GM12878 (cell line): ENCODE measurements around the gene RPL26. TPM values are rescaled to one million over a fixed set of nuclear protein-coding genes. Genes with fewer than 3 reads are reported as not detected.

Experiments
- ATAC-seq: fragments of 200-7000 bp; cut with Tn5 transposase; 3 replicates; pipeline ENCODE4 v1.9.1; 2020; ENCODE audit warnings: mild to moderate bottlenecking, moderate library complexity
- BruUV-seq: library from RNA; stranded (reverse); fragments of 400-500 nt; replicated peaks from 2 replicates; lab custom pipeline; 2021; lab: Mats Ljungman, UMichigan
- CTCF ChIA-PET: fragments of 300-600 bp; sonication (Branson Sonifier 250); formaldehyde crosslinking; extraction: SDS; loops from one replicate; lab custom pipeline; 2021; ENCODE audit warnings: inconsistent platforms; lab: Yijun Ruan, JAX
- POLR2A ChIA-PET: fragments of 350-600 bp; formaldehyde crosslinking; extraction: SDS; loops from one replicate; lab custom pipeline; 2021; ENCODE audit warnings: inconsistent platforms; lab: Charles Lee
- RAD21 ChIA-PET: fragments of 300-600 bp; sonication (Branson Sonifier 250); formaldehyde crosslinking; loops from one replicate; lab custom pipeline; 2023; ENCODE audit warnings: antibody characterized with exemption; ENCODE audit not compliant: unreplicated experiment; lab: Charles Lee
- SMC1A ChIA-PET: fragments of 300-600 bp; sonication (Branson Sonifier 250); formaldehyde crosslinking; loops from one replicate; lab custom pipeline; 2023; ENCODE audit not compliant: unreplicated experiment, uncharacterized antibody; lab: Charles Lee
- DNase-seq: peaks from one replicate; pipeline ENCODE4 v3.0.0-alpha.2; 2011; ENCODE audit warnings: low read depth, low spot score
- FAIRE-seq: peaks from 3 replicates; lab custom pipeline; 2011; peaks lifted over from hg19 to GRCh38; lab: Jason Lieb, UNC
- H2AFZ ChIP-seq: 2 replicates; pipeline ENCODE4 v1.6.0; 2011; ENCODE audit warnings: low read depth, low read length, control low read depth; ENCODE audit not compliant: control insufficient read depth
- H3K27ac ChIP-seq: 2 replicates; pipeline ENCODE4 v1.5.1; 2011; ENCODE audit warnings: control low read depth; ENCODE audit not compliant: control insufficient read depth, insufficient read depth
- H3K27me3 ChIP-seq, 2 experiments: replicated peaks in 1 of 2; 2 replicates each; pipeline versions ENCODE4 v1.6.0 to v1.6.1; 2011; ENCODE audit warnings: low read length in 1 of 2; ENCODE audit not compliant: control insufficient read depth in 2 of 2, insufficient read depth in 2 of 2
- H3K36me3 ChIP-seq, 2 experiments: 2 replicates each; pipeline ENCODE4 v1.5.1; 2011; ENCODE audit warnings: low read length in 1 of 2; ENCODE audit not compliant: control insufficient read depth in 2 of 2, insufficient read depth in 2 of 2
- H3K4me1 ChIP-seq: 2 replicates; pipeline ENCODE4 v1.6.1; 2011; ENCODE audit warnings: mild to moderate bottlenecking, low read length, moderate library complexity, mixed read lengths; ENCODE audit not compliant: control insufficient read depth, insufficient read depth
- H3K4me2 ChIP-seq: 2 replicates; pipeline ENCODE4 v1.6.0; 2011; ENCODE audit warnings: control low read depth; ENCODE audit not compliant: control insufficient read depth, insufficient read depth
- H3K4me3 ChIP-seq: fragments of 200-600 bp; sonication (generic); 2 replicates; pipeline ENCODE4 v1.5.1; 2016
- H3K79me2 ChIP-seq: 2 replicates; pipeline ENCODE4 v1.6.0; 2011; ENCODE audit warnings: low read length; ENCODE audit not compliant: control insufficient read depth, insufficient read depth
- H3K9ac ChIP-seq: 2 replicates; pipeline ENCODE4 v1.8.0; 2011; ENCODE audit warnings: low read length, control low read depth, mixed read lengths; ENCODE audit not compliant: control insufficient read depth, insufficient read depth
- H3K9me3 ChIP-seq: replicated peaks from 3 replicates; pipeline ENCODE4 v1.5.1; 2011; ENCODE audit warnings: mild to moderate bottlenecking, low read length; ENCODE audit not compliant: control insufficient read depth, insufficient read depth
- H4K20me1 ChIP-seq: 2 replicates; pipeline ENCODE4 v1.6.0; 2011; ENCODE audit not compliant: control insufficient read depth, insufficient read depth
- ATF7 ChIP-seq: fragments of 450-650 bp; IDR thresholded peaks from 2 replicates; pipeline ENCODE4 v1.6.1; 2016; ENCODE audit warnings: low read depth, mild to moderate bottlenecking
- CHD1 ChIP-seq: IDR thresholded peaks from 2 replicates; pipeline ENCODE4 v1.6.1; 2012; ENCODE audit warnings: low read depth, low read length, improper control_type of control experiment
- CREM ChIP-seq: IDR thresholded peaks from 2 replicates; pipeline ENCODE4 v1.6.1; 2014; ENCODE audit warnings: antibody characterized with exemption, low read depth
- HCFC1 ChIP-seq: fragments of 150-350 bp; IDR thresholded peaks from 2 replicates; pipeline ENCODE4 v1.6.1; 2014; ENCODE audit warnings: low read length
- NR2C2 ChIP-seq: IDR thresholded peaks from 2 replicates; pipeline ENCODE4 v1.6.1; 2011; ENCODE audit warnings: borderline replicate concordance, low read depth; ENCODE audit not compliant: control insufficient read depth, insufficient read length
- NRF1 ChIP-seq: conservative IDR thresholded peaks from 2 replicates; pipeline ENCODE4 v1.6.1; 2011; ENCODE audit warnings: mild to moderate bottlenecking, low read depth, low read length, improper control_type of control experiment
- POLR2A ChIP-seq: IDR thresholded peaks from 2 replicates; pipeline ENCODE4 v1.6.1; 2011; ENCODE audit warnings: low read depth, mild to moderate bottlenecking, low read length
- SIX5 ChIP-seq: IDR thresholded peaks from 2 replicates; pipeline ENCODE4 v1.6.1; 2011; ENCODE audit warnings: mild to moderate bottlenecking, low read depth, low read length, moderate library complexity; ENCODE audit not compliant: severe bottlenecking
- SMARCA5 ChIP-seq: fragments of 450-650 bp; IDR thresholded peaks from 2 replicates; pipeline ENCODE4 v1.6.1; 2017; ENCODE audit warnings: mild to moderate bottlenecking
- SUZ12 ChIP-seq: fragments of 200-600 bp; sonication (generic); IDR thresholded peaks from one replicate; pipeline ENCODE4 v1.6.1; 2018; ENCODE audit warnings: antibody characterized with exemption, mild to moderate bottlenecking; ENCODE audit not compliant: unreplicated experiment
- TBL1XR1 ChIP-seq: IDR thresholded peaks from 2 replicates; pipeline ENCODE4 v1.6.1; 2012; ENCODE audit warnings: low read depth, low read length, improper control_type of control experiment
- TCF12 ChIP-seq: IDR thresholded peaks from 2 replicates; pipeline ENCODE4 v1.6.1; 2011; ENCODE audit warnings: low read depth, mild to moderate bottlenecking, low read length
- ZNF384 ChIP-seq: IDR thresholded peaks from 2 replicates; pipeline ENCODE4 v1.6.1; 2012; ENCODE audit warnings: low read depth, mild to moderate bottlenecking, low read length, improper control_type of control experiment, borderline replicate concordance
- WGBS: methylation state at CpG from one replicate; pipeline ENCODE4 v1.1.6; 2016; ENCODE audit warnings: low lambda C conversion rate; ENCODE audit not compliant: insufficient replicate concordance, insufficient coverage; ENCODE audit errors: missing lambda C conversion rate; 5-methylcytosine and 5-hydroxymethylcytosine counted together
- in situ Hi-C: fragments of 300-500 bp; cut with MboI; formaldehyde crosslinking; loops from 9 replicates; pipeline ENCODE4 v1.14.3; 2018; ENCODE audit warnings: mixed read lengths
- intact Hi-C: fragments of 100-400 bp; cut with micrococcal nuclease; formaldehyde crosslinking; loops from one replicate; pipeline ENCODE4 v1.14.2; 2022; ENCODE audit not compliant: unreplicated experiment
- polyA plus RNA-seq, 11 experiments: library from polyadenylated mRNA; depleted of rRNA in 4 of 11; unstranded in 6 of 11; stranded (reverse) in 5 of 11; fragments of >200 nt; fragmentation: Nextera tagmentation in 4 of 11; fragmentation: Illumina TruSeq in 1 of 11; extraction: Ambion mirVana in 4 of 11; extraction: Trizol in 1 of 11; gene quantifications; 1 replicate in 1 of 11; 2 replicates in 10 of 11; pipeline versions ENCODE4 v1.2.1 to v1.2.3, GENCODE V29; 2011 to 2016; ENCODE audit warnings: inconsistent platforms in 2 of 11, missing spikeins in 2 of 11, low read depth in 1 of 11
- total RNA-seq, 4 experiments: library from RNA; depleted of rRNA in 3 of 4; stranded (reverse); fragments of >200 nt in 3 of 4; fragmentation: Illumina TruSeq in 1 of 4; extraction: Trizol in 1 of 4; gene quantifications; 2 replicates each; pipeline versions ENCODE4 v1.2.1 to v1.2.3, GENCODE V29; 2013 to 2021
- TF ChIP-seq, protein P1 (sequence below): IDR thresholded peaks from 2 replicates; pipeline ENCODE4 v1.6.1; 2011; ENCODE audit warnings: borderline replicate concordance, low read depth, mild to moderate bottlenecking, moderate library complexity, low read length; ENCODE audit not compliant: insufficient read depth, poor library complexity, severe bottlenecking
- TF ChIP-seq, protein P2 (sequence below): fragments of 450-650 bp; IDR thresholded peaks from 2 replicates; pipeline ENCODE4 v1.6.1; 2017; ENCODE audit warnings: mild to moderate bottlenecking, moderate library complexity
- TF ChIP-seq, protein P3 (sequence below): IDR thresholded peaks from 2 replicates; pipeline ENCODE4 v1.6.1; 2012; ENCODE audit warnings: low read depth, low read length, improper control_type of control experiment
- TF ChIP-seq, protein P4 (sequence below): IDR thresholded peaks from 2 replicates; pipeline ENCODE4 v1.6.1; 2012; ENCODE audit warnings: low read depth, low read length, improper control_type of control experiment
- TF ChIP-seq, protein P5 (sequence below): fragments of 450-650 bp; IDR thresholded peaks from 2 replicates; pipeline ENCODE4 v1.6.1; 2017; ENCODE audit warnings: borderline replicate concordance

RPL26 gene
- total and polyA plus RNA-seq, 10 of the 15 experiments (the other 5 are each of a cell fraction or from before 2014, with no cell fraction given) = 1,451 to 9,244 (median 4,326) TPM

DNA sequence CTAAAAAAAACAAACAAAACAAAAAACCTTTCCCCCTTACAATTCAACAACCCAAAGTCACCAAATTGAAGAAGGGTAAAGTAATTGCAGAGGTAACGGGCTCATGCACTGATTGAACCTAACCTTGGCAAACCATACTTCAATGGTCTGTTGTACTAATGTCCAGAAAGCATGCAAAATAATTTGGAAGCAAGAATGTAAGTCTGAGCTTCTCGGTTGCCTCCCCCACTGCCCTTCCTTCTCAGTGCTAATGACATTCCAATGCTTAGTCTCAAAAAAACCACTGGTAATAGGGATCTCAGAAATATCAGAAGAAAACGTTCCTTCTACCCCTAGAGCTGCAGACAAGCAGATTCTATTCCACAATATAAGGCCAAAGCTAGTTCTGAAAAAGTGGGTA lies 22.2 kb downstream of the RPL26 start:
- H3K4me2 ChIP-seq = no peak overlapping the region
- H3K79me2 ChIP-seq = no peaks in the 10 kb centered on the region
- H4K20me1 ChIP-seq = no peaks in the 10 kb centered on the region
- H2AFZ ChIP-seq = no peak overlapping the region
- no TSS peak for BruUV-seq
- ChIA-PET CTCF (interaction anchor here (1.1 kb wide), 1 partner anchor 22 kb away, joined by 3 read pairs; no protein-coding TSS in a partner anchor), SMC1A (interaction anchor here (1.2 kb wide), 1 partner anchor 19 kb away, joined by 3 read pairs; no protein-coding TSS in a partner anchor), RAD21 (no interaction called here), POLR2A (interaction anchor here (0.7 kb wide), 1 partner anchor 24 kb away, joined by 4 read pairs; no protein-coding TSS in a partner anchor)
- H3K36me3 ChIP-seq = no peaks in the 10 kb centered on the region
- H3K27me3 ChIP-seq = no peaks in the 10 kb centered on the region
- ATAC-seq (no peak), FAIRE-seq (no peak), DNase-seq (no peak)
- in situ Hi-C loops = no loop called here
- H3K9ac ChIP-seq = no peak overlapping the region
- TF ChIP-seq, protein P1, sequence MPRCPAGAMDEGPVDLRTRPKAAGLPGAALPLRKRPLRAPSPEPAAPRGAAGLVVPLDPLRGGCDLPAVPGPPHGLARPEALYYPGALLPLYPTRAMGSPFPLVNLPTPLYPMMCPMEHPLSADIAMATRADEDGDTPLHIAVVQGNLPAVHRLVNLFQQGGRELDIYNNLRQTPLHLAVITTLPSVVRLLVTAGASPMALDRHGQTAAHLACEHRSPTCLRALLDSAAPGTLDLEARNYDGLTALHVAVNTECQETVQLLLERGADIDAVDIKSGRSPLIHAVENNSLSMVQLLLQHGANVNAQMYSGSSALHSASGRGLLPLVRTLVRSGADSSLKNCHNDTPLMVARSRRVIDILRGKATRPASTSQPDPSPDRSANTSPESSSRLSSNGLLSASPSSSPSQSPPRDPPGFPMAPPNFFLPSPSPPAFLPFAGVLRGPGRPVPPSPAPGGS = no peak
- no peak for TF ChIP-seq CREM
- no peak for TF ChIP-seq ATF7
- TF ChIP-seq SUZ12 = no peak
- TF ChIP-seq ZNF384 = no peak
- TF ChIP-seq POLR2A = no peak
- no peak for TF ChIP-seq NRF1
- no peak for TF ChIP-seq HCFC1
- TF ChIP-seq NR2C2 = no peak
- TF ChIP-seq, protein P2, sequence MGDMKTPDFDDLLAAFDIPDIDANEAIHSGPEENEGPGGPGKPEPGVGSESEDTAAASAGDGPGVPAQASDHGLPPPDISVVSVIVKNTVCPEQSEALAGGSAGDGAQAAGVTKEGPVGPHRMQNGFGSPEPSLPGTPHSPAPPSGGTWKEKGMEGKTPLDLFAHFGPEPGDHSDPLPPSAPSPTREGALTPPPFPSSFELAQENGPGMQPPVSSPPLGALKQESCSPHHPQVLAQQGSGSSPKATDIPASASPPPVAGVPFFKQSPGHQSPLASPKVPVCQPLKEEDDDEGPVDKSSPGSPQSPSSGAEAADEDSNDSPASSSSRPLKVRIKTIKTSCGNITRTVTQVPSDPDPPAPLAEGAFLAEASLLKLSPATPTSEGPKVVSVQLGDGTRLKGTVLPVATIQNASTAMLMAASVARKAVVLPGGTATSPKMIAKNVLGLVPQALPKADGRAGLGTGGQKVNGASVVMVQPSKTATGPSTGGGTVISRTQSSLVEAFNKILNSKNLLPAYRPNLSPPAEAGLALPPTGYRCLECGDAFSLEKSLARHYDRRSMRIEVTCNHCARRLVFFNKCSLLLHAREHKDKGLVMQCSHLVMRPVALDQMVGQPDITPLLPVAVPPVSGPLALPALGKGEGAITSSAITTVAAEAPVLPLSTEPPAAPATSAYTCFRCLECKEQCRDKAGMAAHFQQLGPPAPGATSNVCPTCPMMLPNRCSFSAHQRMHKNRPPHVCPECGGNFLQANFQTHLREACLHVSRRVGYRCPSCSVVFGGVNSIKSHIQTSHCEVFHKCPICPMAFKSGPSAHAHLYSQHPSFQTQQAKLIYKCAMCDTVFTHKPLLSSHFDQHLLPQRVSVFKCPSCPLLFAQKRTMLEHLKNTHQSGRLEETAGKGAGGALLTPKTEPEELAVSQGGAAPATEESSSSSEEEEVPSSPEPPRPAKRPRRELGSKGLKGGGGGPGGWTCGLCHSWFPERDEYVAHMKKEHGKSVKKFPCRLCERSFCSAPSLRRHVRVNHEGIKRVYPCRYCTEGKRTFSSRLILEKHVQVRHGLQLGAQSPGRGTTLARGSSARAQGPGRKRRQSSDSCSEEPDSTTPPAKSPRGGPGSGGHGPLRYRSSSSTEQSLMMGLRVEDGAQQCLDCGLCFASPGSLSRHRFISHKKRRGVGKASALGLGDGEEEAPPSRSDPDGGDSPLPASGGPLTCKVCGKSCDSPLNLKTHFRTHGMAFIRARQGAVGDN = no peak
- TF ChIP-seq, protein P3, sequence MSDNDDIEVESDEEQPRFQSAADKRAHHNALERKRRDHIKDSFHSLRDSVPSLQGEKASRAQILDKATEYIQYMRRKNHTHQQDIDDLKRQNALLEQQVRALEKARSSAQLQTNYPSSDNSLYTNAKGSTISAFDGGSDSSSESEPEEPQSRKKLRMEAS = no peak
- TF ChIP-seq SMARCA5 = no peak
- no peak for TF ChIP-seq CHD1
- no peak for TF ChIP-seq TBL1XR1
- TF ChIP-seq, protein P4, sequence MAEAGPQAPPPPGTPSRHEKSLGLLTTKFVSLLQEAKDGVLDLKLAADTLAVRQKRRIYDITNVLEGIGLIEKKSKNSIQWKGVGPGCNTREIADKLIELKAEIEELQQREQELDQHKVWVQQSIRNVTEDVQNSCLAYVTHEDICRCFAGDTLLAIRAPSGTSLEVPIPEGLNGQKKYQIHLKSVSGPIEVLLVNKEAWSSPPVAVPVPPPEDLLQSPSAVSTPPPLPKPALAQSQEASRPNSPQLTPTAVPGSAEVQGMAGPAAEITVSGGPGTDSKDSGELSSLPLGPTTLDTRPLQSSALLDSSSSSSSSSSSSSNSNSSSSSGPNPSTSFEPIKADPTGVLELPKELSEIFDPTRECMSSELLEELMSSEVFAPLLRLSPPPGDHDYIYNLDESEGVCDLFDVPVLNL = no peak
- TF ChIP-seq TCF12 = no peak
- TF ChIP-seq SIX5 = no peak
- TF ChIP-seq, protein P5, sequence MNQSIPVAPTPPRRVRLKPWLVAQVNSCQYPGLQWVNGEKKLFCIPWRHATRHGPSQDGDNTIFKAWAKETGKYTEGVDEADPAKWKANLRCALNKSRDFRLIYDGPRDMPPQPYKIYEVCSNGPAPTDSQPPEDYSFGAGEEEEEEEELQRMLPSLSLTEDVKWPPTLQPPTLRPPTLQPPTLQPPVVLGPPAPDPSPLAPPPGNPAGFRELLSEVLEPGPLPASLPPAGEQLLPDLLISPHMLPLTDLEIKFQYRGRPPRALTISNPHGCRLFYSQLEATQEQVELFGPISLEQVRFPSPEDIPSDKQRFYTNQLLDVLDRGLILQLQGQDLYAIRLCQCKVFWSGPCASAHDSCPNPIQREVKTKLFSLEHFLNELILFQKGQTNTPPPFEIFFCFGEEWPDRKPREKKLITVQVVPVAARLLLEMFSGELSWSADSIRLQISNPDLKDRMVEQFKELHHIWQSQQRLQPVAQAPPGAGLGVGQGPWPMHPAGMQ = no peak
- WGBS = 19% methylated on average over 3 of the region's 3 CpGs
- no peaks in the 10 kb centered on the region for H3K9me3 ChIP-seq
- H3K27ac ChIP-seq = no peak overlapping the region
- no peak overlapping the region for H3K4me3 ChIP-seq
- intact Hi-C loops = no loop called here
- no peaks in the 10 kb centered on the region for H3K4me1 ChIP-seq
